GM18873 (cell line): ENCODE data around the gene PEX1.
"Not testable (repeated sequence)": the region's sequence is repeated elsewhere in the genome, so short reads cannot be mapped to it uniquely, and the experiment has no call there.

Experiments used
- ATAC-seq: cut with Tn5 transposase; IDR thresholded peaks from one replicate; pipeline ENCODE4 v1.9.1; 2021; ENCODE audit warnings: mild to moderate bottlenecking, moderate library complexity, moderate number of reproducible peaks; ENCODE audit not compliant: unreplicated experiment, low FRiP score

The PEX1 gene

DNA sequence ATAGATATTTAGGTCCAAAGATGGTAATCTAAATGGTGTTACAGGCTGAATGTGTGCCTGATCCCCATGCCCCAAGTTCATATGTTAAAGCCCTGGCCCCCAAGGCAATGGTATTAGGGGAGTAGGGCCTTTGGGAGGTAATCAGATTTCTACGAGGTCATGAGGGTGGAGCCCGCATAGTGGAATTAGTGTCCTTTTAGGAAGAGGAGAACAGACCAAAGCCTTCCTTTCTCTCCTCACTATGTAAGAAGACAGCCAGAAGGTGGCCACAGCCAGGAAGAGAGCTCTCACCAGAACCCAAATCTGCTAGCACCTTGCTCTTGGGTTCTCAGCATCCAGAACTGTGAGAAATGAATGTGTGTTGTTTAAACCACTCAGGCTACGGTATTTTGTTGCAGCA, 65.8 kb downstream of the PEX1 start:
- no peak for ATAC-seq

DNA sequence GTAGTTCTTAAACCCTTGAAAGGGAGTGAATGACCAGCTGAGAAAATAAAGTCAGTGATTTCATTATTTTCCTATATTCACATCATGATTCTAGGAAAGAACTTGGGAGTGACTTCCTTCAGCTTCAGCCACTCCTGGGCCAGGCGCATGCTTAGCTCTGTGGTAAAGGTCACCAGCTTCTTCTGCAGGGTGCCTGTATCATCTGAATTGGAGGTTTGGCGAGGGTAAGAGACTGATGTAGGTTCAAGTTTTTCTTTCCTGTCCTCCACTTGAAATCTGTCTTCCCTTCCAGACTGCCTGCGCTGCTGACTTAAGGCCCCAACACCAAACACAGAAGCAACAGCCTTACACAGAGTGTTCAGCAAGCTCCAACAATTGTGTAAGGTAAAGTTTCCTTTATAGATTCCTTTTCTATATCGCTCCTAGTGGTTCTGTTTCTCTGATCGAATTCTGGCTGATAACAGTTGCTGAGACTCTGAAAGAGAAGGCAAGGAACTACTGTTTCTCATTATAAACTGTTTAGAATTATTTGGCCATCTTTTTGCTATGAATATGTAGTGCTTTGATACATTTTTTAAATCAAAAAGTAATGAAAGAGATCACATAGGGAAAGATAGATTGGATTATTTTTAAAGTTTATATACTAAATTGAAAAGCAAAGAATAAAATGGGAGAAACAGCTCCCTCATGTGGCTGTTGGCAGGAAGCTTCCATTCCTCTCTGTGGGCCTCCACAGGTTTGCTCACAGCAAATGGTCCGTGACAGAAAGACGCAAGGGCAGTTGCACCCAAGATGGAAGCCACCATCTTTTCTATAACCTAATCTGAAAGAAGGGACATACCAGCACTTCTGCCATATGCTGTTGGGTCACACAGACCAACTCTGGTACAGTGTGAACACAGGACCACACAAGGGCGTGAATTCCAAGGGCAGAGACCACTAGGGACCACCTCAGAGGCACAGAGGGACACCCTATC, 67.0 kb downstream of the PEX1 start:
- no peak for ATAC-seq

DNA sequence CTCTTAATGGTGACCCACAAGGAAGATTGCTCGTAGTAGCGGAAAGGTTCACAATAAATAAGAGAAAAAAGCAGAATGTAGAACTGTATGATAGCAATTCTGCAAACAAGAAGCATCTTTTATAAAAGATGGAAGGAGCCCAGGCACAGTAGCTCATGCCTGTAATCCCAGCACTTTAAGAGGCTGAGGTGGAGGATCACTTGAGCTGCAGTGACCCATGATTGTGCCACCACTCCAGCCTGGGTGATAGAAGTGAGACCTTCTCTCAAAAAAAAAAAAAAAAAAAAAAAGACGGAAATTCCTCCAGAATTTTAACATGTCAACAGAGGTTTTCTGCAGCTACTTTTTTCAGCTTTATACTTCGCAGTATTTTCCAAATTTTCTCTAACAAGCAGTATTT, 67.8 kb downstream of the PEX1 start:
- ATAC-seq = no peak

DNA sequence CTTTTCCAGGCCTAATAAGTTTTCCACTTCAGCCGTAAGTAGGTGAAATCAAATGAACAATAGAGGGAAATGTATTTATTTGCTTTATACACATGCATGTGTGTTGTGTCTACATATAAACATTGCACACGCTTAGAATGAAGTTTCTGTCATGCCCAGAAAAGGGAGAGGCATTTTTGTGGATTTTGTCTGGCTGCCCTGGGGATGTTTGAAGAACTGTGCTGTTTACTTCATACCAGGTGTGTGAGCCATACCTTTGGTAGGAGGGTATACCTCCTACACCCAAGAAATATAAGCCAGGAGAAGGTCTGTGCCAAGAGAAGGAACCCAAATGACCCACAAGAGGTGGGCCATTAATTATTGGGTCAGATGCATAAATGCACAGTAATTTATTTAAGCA, 68.2 kb downstream of the PEX1 start:
- no peak for ATAC-seq

DNA sequence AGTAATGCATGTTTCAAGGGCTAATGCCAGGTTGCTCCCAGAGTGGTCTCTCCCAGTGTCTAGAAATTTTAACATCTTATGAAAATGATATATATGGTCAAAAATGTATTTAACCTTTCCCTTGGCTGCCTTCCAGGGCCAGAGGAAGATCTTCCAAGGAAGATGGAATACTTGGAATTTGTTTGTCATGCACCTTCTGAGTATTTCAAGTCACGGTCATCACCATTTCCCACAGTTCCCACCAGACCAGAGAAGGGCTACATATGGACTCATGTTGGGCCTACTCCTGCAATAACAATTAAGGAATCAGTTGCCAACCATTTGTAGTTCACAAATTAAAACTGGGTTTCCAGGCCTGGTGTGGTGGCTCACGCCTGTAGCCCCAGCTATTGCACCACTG, 72.1 kb downstream of the PEX1 start:
- no peak for ATAC-seq

DNA sequence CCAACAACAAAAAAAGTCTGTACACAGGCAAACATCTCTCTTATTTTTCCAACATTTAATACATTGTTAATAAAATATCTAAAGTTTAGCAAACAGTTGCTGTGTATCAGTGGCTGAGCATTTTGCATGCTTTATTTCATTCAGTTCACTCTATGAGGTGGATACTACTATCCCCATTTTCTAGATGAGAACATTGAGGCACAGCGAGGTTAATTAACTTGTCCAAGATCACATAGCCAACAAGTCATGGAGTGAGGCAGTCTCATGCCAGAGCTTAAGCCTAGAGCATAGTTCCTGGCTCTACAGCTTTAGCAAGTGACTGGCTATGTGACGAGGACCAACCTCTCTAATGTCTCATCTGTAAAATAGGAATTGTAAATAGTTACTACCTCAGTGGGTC, 76.7 kb downstream of the PEX1 start:
- ATAC-seq = no peak

DNA sequence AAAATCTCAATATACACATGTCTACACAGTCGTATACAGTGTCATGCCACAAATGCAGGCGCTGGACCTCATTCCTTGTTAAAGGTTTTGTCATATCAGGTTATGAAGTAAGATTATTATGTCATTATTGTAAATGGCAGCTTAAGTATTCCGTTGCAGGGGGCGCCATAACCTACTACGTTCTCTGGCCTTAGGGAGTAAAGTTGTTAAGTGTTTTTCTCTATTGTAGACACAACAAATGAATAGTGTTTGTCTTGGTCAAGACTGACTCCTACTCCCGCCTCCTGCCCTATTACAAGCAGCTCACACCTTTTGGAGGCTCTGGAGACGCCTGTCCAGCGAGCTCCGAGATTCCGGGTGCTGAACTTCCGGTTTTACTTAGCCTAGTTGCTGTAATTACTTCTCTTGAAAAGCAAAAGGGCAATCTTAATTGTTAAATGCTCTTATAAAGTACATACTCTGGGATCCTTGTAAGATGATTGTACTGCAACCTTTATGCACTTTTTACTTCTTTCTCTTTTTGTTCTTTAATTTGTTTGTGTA, 80.0 kb downstream of the PEX1 start:
- peak; percentile 38 for ATAC-seq

DNA sequence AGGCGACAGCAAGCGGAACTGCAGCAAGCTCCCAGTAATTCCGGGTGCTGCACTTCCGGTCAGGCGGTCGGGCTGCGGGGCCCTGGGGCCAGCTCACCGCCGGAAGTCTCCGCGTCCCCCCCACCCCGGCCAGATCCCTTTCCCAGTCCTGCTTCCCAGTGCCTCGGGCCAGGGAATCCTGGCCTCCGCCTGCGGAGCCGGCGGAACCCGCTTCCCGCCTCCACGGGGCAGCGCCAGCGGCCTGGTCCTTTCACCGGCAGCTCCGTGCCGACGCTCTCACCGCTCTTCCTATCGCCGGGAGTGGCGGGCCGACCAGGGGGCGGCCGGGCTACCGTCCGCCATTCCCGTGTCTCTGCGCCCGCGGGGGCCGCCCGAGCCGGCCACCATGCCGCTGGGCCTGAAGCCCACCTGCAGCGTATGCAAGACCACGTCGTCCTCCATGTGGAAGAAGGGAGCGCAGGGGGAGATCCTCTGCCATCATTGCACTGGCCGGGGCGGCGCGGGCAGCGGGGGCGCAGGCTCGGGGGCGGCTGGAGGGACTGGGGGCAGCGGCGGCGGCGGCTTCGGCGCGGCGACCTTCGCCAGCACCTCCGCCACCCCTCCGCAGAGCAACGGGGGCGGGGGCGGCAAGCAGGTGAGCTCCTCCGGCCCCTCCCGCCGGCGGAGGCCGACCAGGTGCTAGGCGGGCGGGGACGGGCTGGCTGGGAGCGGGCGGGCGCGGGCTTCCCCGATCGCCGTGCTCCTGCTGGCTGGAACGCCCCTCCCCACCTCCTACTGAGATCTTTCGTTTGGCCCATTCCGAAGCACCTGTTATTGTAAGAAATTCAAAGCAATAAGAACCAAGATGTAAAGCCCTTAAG, 80.7 kb downstream of the PEX1 start, which contains the start of gene GATAD1:
Gene GATAD1, plus strand, starts transcription at position 138 of the 860 bp plus-strand sequence. Its CDS starts 248 bp downstream, at position 386.
- ATAC-seq = peak; percentile 86

DNA sequence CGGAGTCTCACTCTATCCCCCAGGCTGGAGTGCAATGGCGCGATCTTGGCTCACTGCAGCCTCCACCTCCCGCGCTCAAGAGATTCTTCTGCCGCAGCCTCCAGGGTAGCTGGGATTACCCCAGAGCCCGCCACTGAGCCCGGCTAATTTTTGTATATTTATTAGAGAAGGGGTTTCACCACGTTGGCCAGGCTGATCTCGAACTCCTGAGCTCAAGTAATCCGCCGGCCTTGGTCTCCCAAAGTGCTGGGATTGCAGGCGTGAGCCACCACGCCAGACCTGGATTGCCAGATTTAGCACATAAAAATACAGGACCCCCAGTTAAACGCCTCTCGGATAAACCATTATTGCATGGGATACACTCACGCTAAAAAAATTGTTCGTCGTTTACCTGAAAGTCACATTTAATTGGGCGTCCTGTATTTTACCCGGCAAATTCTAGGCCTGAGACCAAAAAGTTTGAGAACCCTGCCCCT, 81.4 kb downstream of the PEX1 start:
- ATAC-seq = no peak

DNA sequence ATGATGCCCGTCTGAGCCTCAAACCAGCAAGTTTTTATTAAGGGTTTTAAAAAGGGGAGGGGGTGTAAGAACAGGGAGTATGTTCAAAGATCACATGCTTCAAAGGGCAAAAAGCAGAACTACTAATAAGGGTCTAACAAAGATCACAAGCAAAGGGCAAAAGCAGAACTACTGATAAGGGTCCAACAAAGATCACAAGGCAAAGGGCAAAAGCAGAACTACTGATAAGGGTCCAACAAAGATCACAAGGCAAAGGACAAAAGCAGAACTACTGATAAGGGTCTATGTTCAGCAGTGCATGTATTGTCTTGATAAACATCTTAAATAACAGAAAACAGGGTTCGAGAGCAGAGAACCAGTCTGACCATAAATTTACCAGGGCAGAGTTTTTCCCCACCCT, 85.6 kb downstream of the PEX1 start:
- not testable (repeated sequence) for ATAC-seq

DNA sequence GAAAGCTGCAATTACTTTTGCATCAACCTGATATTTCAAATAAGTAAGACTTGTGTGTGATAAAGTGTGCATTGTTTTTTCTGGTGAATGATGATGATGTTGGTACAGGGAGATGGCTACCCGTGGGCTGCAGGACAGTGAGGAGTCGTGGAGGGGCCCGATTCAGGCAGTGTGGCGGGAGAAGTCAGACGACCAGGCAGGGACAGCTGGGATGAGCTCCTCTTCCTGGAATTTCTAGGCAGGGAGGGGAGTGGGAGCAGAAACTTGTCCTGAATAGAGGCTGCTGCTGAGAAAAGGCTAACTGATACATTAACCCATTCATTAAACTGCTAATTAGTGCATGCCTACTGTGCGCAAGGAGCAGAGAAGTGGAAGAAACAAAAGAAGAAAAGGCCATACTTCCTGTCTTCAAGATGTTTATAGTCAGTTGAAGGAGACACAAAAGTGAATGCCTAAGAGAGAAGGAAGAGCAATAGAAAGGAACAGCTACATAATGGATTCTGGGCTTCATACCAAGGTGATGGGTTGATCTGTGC, 90.3 kb downstream of the PEX1 start:
- no peak for ATAC-seq
